Sigmoid colon (tissue), 7 donors: Measurements from ENCODE around the gene SEMA4A. TPM values are rescaled to one million over a fixed set of nuclear protein-coding genes. Genes with fewer than 3 reads are reported as not detected.

ENCODE experiments used
- DNase-seq: peaks from one replicate; pipeline ENCODE4 v3.0.0-alpha.2; 2019
- H3K27ac ChIP-seq, 4 donors: fragments of 200-600 bp; sonication (generic); one replicate each; pipeline ENCODE4 v1.5.1; 2016 to 2019; ENCODE audit warnings: mild to moderate bottlenecking in 1 of 4
- H3K27me3 ChIP-seq, 3 donors: fragments of 200-600 bp; sonication (generic); one replicate each; pipeline ENCODE4 v1.5.1; 2019; ENCODE audit warnings: mild to moderate bottlenecking in 1 of 3
- H3K36me3 ChIP-seq, 4 donors: fragments of 200-600 bp; sonication (generic); one replicate each; pipeline ENCODE4 v1.5.1; 2016 to 2019
- H3K4me1 ChIP-seq, 4 donors: fragments of 200-600 bp; sonication (generic); one replicate each; pipeline ENCODE4 v1.5.1; 2017 to 2019
- H3K4me3 ChIP-seq, 4 donors: fragments of 200-600 bp; sonication (generic); one replicate each; pipeline ENCODE4 v1.5.1; 2017 to 2019; ENCODE audit warnings: mild to moderate bottlenecking in 2 of 4, moderate library complexity in 1 of 4
- H3K9me3 ChIP-seq, 4 donors: fragments of 200-600 bp in 3 of 4; sonication (generic) in 3 of 4; one replicate each; pipeline versions ENCODE4 v1.5.1 to v1.6.1; 2013 to 2019
- EP300 ChIP-seq, 4 donors: sonication (generic); formaldehyde crosslinking; IDR thresholded peaks; one replicate each; pipeline ENCODE4 v1.6.1; 2017; ENCODE audit warnings: antibody characterized with exemption in 4 of 4
- POLR2A ChIP-seq, 2 donors: fragments of 450-650 bp; IDR thresholded peaks; one replicate each; pipeline ENCODE4 v1.6.1; 2016; ENCODE audit warnings: antibody characterized with exemption in 2 of 2, mild to moderate bottlenecking in 2 of 2, moderate library complexity in 2 of 2
- POLR2AphosphoS5 ChIP-seq, 4 donors: sonication (generic); formaldehyde crosslinking; IDR thresholded peaks; one replicate each; pipeline ENCODE4 v1.6.1; 2017; ENCODE audit warnings: antibody characterized with exemption in 4 of 4
- WGBS, 2 donors: extraction: QIAGEN DNeasy Blood & Tissue Kit; methylation state at CpG; one replicate each; pipeline ENCODE4 v1.1.7; 2013; 5-methylcytosine and 5-hydroxymethylcytosine counted together
- intact Hi-C: fragments of 100-400 bp; cut with DNase I; formaldehyde crosslinking; loops from one replicate; pipeline ENCODE4 v1.15.1; 2023
- polyA plus RNA-seq, 3 donors: library from polyadenylated mRNA; stranded (reverse); fragments of 200-250 nt; gene quantifications; one replicate each; pipeline ENCODE4 v1.2.3, GENCODE V29; 2013
- total RNA-seq, 4 donors: library from RNA; depleted of rRNA; stranded (reverse); fragments of >200 nt; gene quantifications; one replicate each; pipeline ENCODE4 v1.1.0, GENCODE V29; 2016
- TF ChIP-seq, protein P1 (sequence below), 4 experiments: fragments of 450-650 bp in 3 of 4; fragments of 200-600 bp in 1 of 4; IDR thresholded peaks; one replicate each; pipeline ENCODE4 v1.5.1; 2016 to 2019; ENCODE audit warnings: antibody characterized with exemption in 4 of 4, mild to moderate bottlenecking in 3 of 4, moderate library complexity in 2 of 4
- donor health status: healthy with polysubstance abuse.
- donor health status: Bipolar disorder and iron deficiency.
- donor health status: healthy.

SEMA4A gene
- total and polyA plus RNA-seq, 7 donors: 1.4 to 6.3 (median 1.8) TPM

GRCh38 chr1:156130578-156130942 is 22.8 kb upstream of the SEMA4A start:
- Histone ChIP-seq H3K9me3 (no peaks in the 10 kb centered on the region), H3K36me3 (peaks cover 37 to 53% (median 48%) of the 10 kb centered on the region in 4 donors), H3K4me1 (peaks cover 4 to 58% (median 56%) of the 10 kb centered on the region in 4 donors), H3K4me3 (no peak overlapping the region), H3K27ac (peak overlapping the region; percentile 95 to 100 (median 98)), H3K27me3 (no peaks in the 10 kb centered on the region)
- TF ChIP-seq, protein P1, sequence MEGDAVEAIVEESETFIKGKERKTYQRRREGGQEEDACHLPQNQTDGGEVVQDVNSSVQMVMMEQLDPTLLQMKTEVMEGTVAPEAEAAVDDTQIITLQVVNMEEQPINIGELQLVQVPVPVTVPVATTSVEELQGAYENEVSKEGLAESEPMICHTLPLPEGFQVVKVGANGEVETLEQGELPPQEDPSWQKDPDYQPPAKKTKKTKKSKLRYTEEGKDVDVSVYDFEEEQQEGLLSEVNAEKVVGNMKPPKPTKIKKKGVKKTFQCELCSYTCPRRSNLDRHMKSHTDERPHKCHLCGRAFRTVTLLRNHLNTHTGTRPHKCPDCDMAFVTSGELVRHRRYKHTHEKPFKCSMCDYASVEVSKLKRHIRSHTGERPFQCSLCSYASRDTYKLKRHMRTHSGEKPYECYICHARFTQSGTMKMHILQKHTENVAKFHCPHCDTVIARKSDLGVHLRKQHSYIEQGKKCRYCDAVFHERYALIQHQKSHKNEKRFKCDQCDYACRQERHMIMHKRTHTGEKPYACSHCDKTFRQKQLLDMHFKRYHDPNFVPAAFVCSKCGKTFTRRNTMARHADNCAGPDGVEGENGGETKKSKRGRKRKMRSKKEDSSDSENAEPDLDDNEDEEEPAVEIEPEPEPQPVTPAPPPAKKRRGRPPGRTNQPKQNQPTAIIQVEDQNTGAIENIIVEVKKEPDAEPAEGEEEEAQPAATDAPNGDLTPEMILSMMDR (IDR thresholded peaks at IDR 0.05): peak in 2 of 4 experiments; percentile 8 to 19
- TF ChIP-seq EP300 (IDR thresholded peaks at IDR 0.05): no peak
- 76 to 79% methylated on average over 6 of the region's 6 CpGs for WGBS, 2 donors
- intact Hi-C loops: loop anchor here (1.0 to 2.0 kb wide), 2 partner anchors 34 to 76 kb away; partner anchors contain the start of gene LAMTOR2
- DNase-seq: no peak

GRCh38 chr1:156134716-156135435 is 18.5 kb upstream of the SEMA4A start:
- H3K27ac ChIP-seq: peak overlapping the region in 3 of 4 donors; percentile 11 to 20 (median 11)
- intact Hi-C loops: no loop called here
- H3K4me1 ChIP-seq: peaks cover 0 to 32% (median 29%) of the 10 kb centered on the region in 4 donors
- no peaks in the 10 kb centered on the region for H3K9me3 ChIP-seq
- WGBS, 2 donors: 88 to 94% methylated on average over 18 of the region's 18 CpGs
- no peaks in the 10 kb centered on the region for H3K27me3 ChIP-seq
- TF ChIP-seq EP300 (IDR thresholded peaks at IDR 0.05): no peak
- no peak for TF ChIP-seq POLR2A (IDR thresholded peaks at IDR 0.05)
- TF ChIP-seq POLR2AphosphoS5 (IDR thresholded peaks at IDR 0.05): no peak
- TF ChIP-seq, protein P1 (IDR thresholded peaks at IDR 0.05): no peak
- no peak overlapping the region for H3K4me3 ChIP-seq
- H3K36me3 ChIP-seq: peaks cover 79 to 96% (median 88%) of the 10 kb centered on the region in 4 donors
- no peak for DNase-seq

- Histone ChIP-seq H3K9me3 (no peaks in the 10 kb centered on the region), H3K27ac (peak overlapping the region in 1 of 4 donors; percentile 5), H3K4me3 (no peak overlapping the region), H3K36me3 (peaks cover 71 to 88% (median 80%) of the 10 kb centered on the region in 4 donors), H3K4me1 (peaks cover 0 to 30% (median 30%) of the 10 kb centered on the region in 4 donors), H3K27me3 (no peaks in the 10 kb centered on the region)
- 94% methylated on average over 34 of the region's 34 CpGs for WGBS, 2 donors
- intact Hi-C loops: no loop called here
- TF ChIP-seq EP300 (IDR thresholded peaks at IDR 0.05) (no peak), POLR2AphosphoS5 (IDR thresholded peaks at IDR 0.05) (peak in 1 of 4 donors; percentile 22)
- DNase-seq: no peak
Measured at GRCh38 chr1:156135930-156136871, 17.2 kb upstream of the SEMA4A start.

DNA sequence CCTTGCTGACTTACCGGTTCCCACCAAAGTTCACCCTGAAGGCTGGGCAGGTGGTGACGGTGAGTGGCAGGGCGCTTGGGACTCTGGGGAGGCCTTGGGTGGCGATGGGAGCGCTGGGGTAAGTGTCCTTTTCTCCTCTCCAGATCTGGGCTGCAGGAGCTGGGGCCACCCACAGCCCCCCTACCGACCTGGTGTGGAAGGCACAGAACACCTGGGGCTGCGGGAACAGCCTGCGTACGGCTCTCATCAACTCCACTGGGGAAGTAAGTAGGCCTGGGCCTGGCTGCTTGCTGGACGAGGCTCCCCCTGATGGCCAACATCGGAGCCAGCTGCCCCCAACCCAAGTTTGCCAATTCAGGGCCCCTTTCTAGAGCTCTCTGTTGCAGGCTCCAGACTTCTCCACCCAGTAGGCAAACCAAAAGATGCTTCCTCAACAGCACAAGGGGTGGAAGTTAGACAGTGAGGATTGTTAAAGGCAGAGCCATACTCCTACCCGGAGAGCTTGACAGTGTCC is 16.4 kb upstream of the SEMA4A start:
- TF ChIP-seq POLR2AphosphoS5 (IDR thresholded peaks at IDR 0.05): no peak
- no peak for TF ChIP-seq EP300 (IDR thresholded peaks at IDR 0.05)
- TF ChIP-seq, protein P1 (IDR thresholded peaks at IDR 0.05): no peak
- TF ChIP-seq POLR2A (IDR thresholded peaks at IDR 0.05): no peak
- 87 to 88% methylated on average over 12 of the region's 12 CpGs for WGBS, 2 donors
- Histone ChIP-seq H3K27me3 (no peaks in the 10 kb centered on the region), H3K27ac (peak overlapping the region in 2 of 4 donors; percentile 11 to 17), H3K36me3 (peaks cover 66 to 79% (median 72%) of the 10 kb centered on the region in 4 donors), H3K9me3 (no peaks in the 10 kb centered on the region), H3K4me1 (peaks cover 0 to 37% (median 37%) of the 10 kb centered on the region in 4 donors), H3K4me3 (no peak overlapping the region)
- intact Hi-C loops: no loop called here
- no peak for DNase-seq
